GM12875 (cell line): ENCODE results near the gene AGL.
"Not testable (repeated sequence)": the region's sequence is repeated elsewhere in the genome, so short reads cannot be mapped to it uniquely, and the experiment has no call there.

Source experiments
- H3K4me3 ChIP-seq: one replicate; pipeline ENCODE4 v1.5.1; 2011; ENCODE audit warnings: low read depth, low read length, control low read depth
- CTCF ChIP-seq: IDR thresholded peaks from 2 replicates; pipeline ENCODE4 v1.5.1; 2011; ENCODE audit warnings: low read depth, mild to moderate bottlenecking, control low read depth, inconsistent platforms, low read length, moderate library complexity, borderline replicate concordance; ENCODE audit not compliant: insufficient read depth

The AGL gene

GRCh38 chr1:99969729-99970621, 119.8 kb downstream of the AGL start, which contains the start of gene SLC35A3:
Gene SLC35A3 (plus strand): TSS chr1:99969996. CDS start chr1:99993555, 23,559 bp downstream.
- peak within 1 kb of the TSS; percentile 87 for H3K4me3 ChIP-seq
- no peak for TF ChIP-seq CTCF

- peak overlapping the region; percentile 87 for H3K4me3 ChIP-seq
- no peak for TF ChIP-seq CTCF
Measured at GRCh38 chr1:99970713-99971255, 120.6 kb downstream of the AGL start.

GRCh38 chr1:99972066-99972465, 121.9 kb downstream of the AGL start:
- not testable (repeated sequence) for H3K4me3 ChIP-seq
